HepG2 (cell line): ENCODE data around the gene COL27A1. TPM values are rescaled to one million over a fixed set of nuclear protein-coding genes. Genes with fewer than 3 reads are reported as not detected.

Source experiments
- ATF4 ChIP-seq, 2 experiments: fragments of 450-650 bp in 1 of 2; sonication (generic) in 1 of 2; formaldehyde crosslinking; IDR thresholded peaks; 2 replicates each; pipeline versions ENCODE4 v1.5.0 to v1.8.0; 2020 to 2022; ENCODE audit warnings: mild to moderate bottlenecking in 1 of 2, missing genetic modification reagents in 1 of 2
- DBP ChIP-seq: sonication (generic); formaldehyde crosslinking; IDR thresholded peaks from 2 replicates; pipeline ENCODE4 v1.4.0; 2020; ENCODE audit warnings: missing genetic modification reagents; ENCODE audit errors: not compliant biosample characterization
- FOXM1 ChIP-seq: sonication (generic); formaldehyde crosslinking; IDR thresholded peaks from 2 replicates; pipeline ENCODE4 v1.5.0; 2020; ENCODE audit warnings: missing genetic modification reagents
- FOXO1 ChIP-seq: sonication (generic); formaldehyde crosslinking; IDR thresholded peaks from 2 replicates; pipeline ENCODE4 v1.4.0; 2020; ENCODE audit warnings: missing genetic modification reagents
- GFI1 ChIP-seq: sonication (generic); formaldehyde crosslinking; IDR thresholded peaks from 2 replicates; pipeline ENCODE4 v1.5.0; 2020; ENCODE audit warnings: missing genetic modification reagents, mild to moderate bottlenecking, borderline replicate concordance
- HNF4A ChIP-seq: sonication (generic); formaldehyde crosslinking; IDR thresholded peaks from 2 replicates; pipeline ENCODE4 v1.4.0; 2020; ENCODE audit warnings: missing genetic modification reagents
- IRF2 ChIP-seq: IDR thresholded peaks from 2 replicates; pipeline ENCODE4 v1.6.1; 2018; ENCODE audit warnings: missing genetic modification reagents, missing compliant biosample characterization
- KAT8 ChIP-seq: IDR thresholded peaks from 2 replicates; pipeline ENCODE4 v1.6.1; 2016; ENCODE audit warnings: missing genetic modification reagents, missing compliant biosample characterization
- MBD4 ChIP-seq: IDR thresholded peaks from 2 replicates; pipeline ENCODE4 v1.6.1; 2012; ENCODE audit warnings: low read length, inconsistent platforms, borderline replicate concordance
- MXI1 ChIP-seq: IDR thresholded peaks from 3 replicates; pipeline ENCODE4 v1.6.1; 2012; ENCODE audit warnings: low read depth, low read length, inconsistent platforms, borderline replicate concordance
- SKI ChIP-seq: fragments of 450-650 bp; IDR thresholded peaks from one replicate; pipeline ENCODE4 v1.6.1; 2018; ENCODE audit warnings: mild to moderate bottlenecking; ENCODE audit not compliant: partially characterized antibody
- TFDP2 ChIP-seq: sonication (generic); formaldehyde crosslinking; IDR thresholded peaks from 2 replicates; pipeline ENCODE4 v1.4.0; 2020; ENCODE audit warnings: missing genetic modification reagents
- ZBTB8A ChIP-seq: sonication (generic); formaldehyde crosslinking; IDR thresholded peaks from 2 replicates; pipeline ENCODE4 v1.4.0; 2020; ENCODE audit warnings: mild to moderate bottlenecking, low read depth, missing genetic modification reagents, borderline replicate concordance
- ZKSCAN8 ChIP-seq: IDR thresholded peaks from 2 replicates; pipeline ENCODE4 v1.6.1; 2016; ENCODE audit warnings: borderline replicate concordance, missing genetic modification reagents, missing compliant biosample characterization
- ZMAT3 ChIP-seq: sonication (generic); formaldehyde crosslinking; conservative IDR thresholded peaks from 2 replicates; pipeline ENCODE4 v1.7.0; 2021; ENCODE audit warnings: missing genetic modification reagents
- ZNF34 ChIP-seq: sonication (generic); formaldehyde crosslinking; IDR thresholded peaks from 2 replicates; pipeline ENCODE4 v1.4.0; 2020; ENCODE audit warnings: mild to moderate bottlenecking, missing genetic modification reagents, borderline replicate concordance
- ZNF407 ChIP-seq: sonication (generic); formaldehyde crosslinking; IDR thresholded peaks from one replicate; pipeline ENCODE4 v1.5.1; 2020; ENCODE audit warnings: mild to moderate bottlenecking, missing genetic modification reagents; ENCODE audit errors: not compliant biosample characterization
- ZNF761 ChIP-seq: sonication (generic); formaldehyde crosslinking; conservative IDR thresholded peaks from 2 replicates; pipeline ENCODE4 v1.4.0; 2020; ENCODE audit warnings: mild to moderate bottlenecking, missing genetic modification reagents
- polyA plus RNA-seq, 8 experiments: library from polyadenylated mRNA; depleted of rRNA in 3 of 8; stranded (reverse) in 7 of 8; unstranded in 1 of 8; fragments of >200 nt; fragmentation: Illumina TruSeq in 4 of 8; extraction: Trizol in 4 of 8; gene quantifications; 2 replicates each; pipeline versions ENCODE4 v1.2.1 to v1.2.3, GENCODE V29; 2011 to 2016; ENCODE audit warnings: low read depth in 4 of 8, missing spikeins in 1 of 8, mixed read lengths in 1 of 8; ENCODE audit not compliant: insufficient read depth in 1 of 8
- total RNA-seq, 5 experiments: library from RNA; depleted of rRNA; stranded (reverse); fragments of >200 nt; fragmentation: Illumina TruSeq; extraction: Trizol; gene quantifications; 2 replicates each; pipeline ENCODE4 v1.2.3, GENCODE V29; 2016; ENCODE audit warnings: low read depth in 1 of 5

Gene COL27A1
- total and polyA plus RNA-seq, 2 of the 13 experiments (the other 11 are each of a cell fraction or from before 2014, with no cell fraction given): 71.3 to 89.1 TPM

GRCh38 chr9:114155263-114155994 lies at the start of gene COL27A1 (continued):
- TF ChIP-seq ZNF407 (no peak), ZKSCAN8 (CRISPR knock-in tag) (0 out of 2 replicates have a peak, but pooled peaks have one; percentile 22), ZNF761 (no peak), IRF2 (CRISPR knock-in tag) (no peak), MXI1 (peak; percentile 28; the same call in 1 of the 3 replicates), ZNF34 (CRISPR knock-in tag) (no peak), GFI1 (CRISPR knock-in tag) (no peak), FOXM1 (no peak), TFDP2 (CRISPR knock-in tag) (0 out of 2 replicates have a peak, but pooled peaks have one; percentile 36), ZBTB8A (CRISPR knock-in tag) (no peak), MBD4 (no peak), HNF4A (CRISPR knock-in tag) (no peak), DBP (CRISPR knock-in tag) (no peak), ATF4 (CRISPR knock-in tag; IDR thresholded peaks at IDR 0.05) (0 out of 4 replicates have a peak, but pooled peaks of 1 of the 2 experiments have one; percentile 17), ZMAT3 (CRISPR knock-in tag) (no peak), FOXO1 (0 out of 2 replicates have a peak, but pooled peaks have one; percentile 13), KAT8 (CRISPR knock-in tag) (no peak), SKI (no peak)
